A673 (cell line): ENCODE data around the gene SERPINB1.

Experiments
- CTCF ChIP-seq: fragments of 300-800, 200-600 bp; sonication (generic); conservative IDR thresholded peaks from 2 replicates; pipeline ENCODE4 v1.5.1; 2017; ENCODE audit warnings: low read depth, mild to moderate bottlenecking, antibody characterized with exemption, low read length, moderate library complexity, mixed read lengths
- EZH2 ChIP-seq: fragments of 200-600 bp; sonication (generic); IDR thresholded peaks from 2 replicates; pipeline ENCODE4 v1.6.1; 2017; ENCODE audit warnings: borderline replicate concordance, low read depth, mild to moderate bottlenecking, mixed read lengths, antibody characterized with exemption, low read length; ENCODE audit not compliant: poor library complexity, severe bottlenecking

GRCh38 chr6:2804516-2804915 is 37.1 kb downstream of the SERPINB1 start:
- TF ChIP-seq CTCF (no peak), EZH2 (no peak)
